ENCODE results near the gene TCEAL9.
A peak's percentile ranks its signal among the peaks of the same experiment; 100 is the strongest.
"Not testable (repeated sequence)": the region's sequence is repeated elsewhere in the genome, so short reads cannot be mapped to it uniquely, and the experiment has no call there.

TCEAL9 gene

GRCh38 chrX:103376118-103376978, 20.0 kb downstream of the TCEAL9 start, which contains the start of gene BEX3:
TSS of gene BEX3 (plus strand) at chrX:103376538. CDS start at chrX:103377522, 984 bp downstream.
- DNase-seq = peak; percentile 59

GRCh38 chrX:103376979-103377324, 20.6 kb downstream of the TCEAL9 start:
- DNase-seq = no peak

GRCh38 chrX:103378990-103379389, 22.7 kb downstream of the TCEAL9 start:
- DNase-seq = no peak

GRCh38 chrX:103382877-103383276, 26.6 kb downstream of the TCEAL9 start:
- DNase-seq = no peak

- DNase-seq = no peak
Observed at GRCh38 chrX:103384672-103385071, 28.4 kb downstream of the TCEAL9 start.

GRCh38 chrX:103385283-103385830, 29.1 kb downstream of the TCEAL9 start:
- not testable (repeated sequence) for DNase-seq

GRCh38 chrX:103386332-103386731, 30.0 kb downstream of the TCEAL9 start:
- no peak for DNase-seq

- no peak for DNase-seq
Observed at GRCh38 chrX:103393487-103393886, 37.2 kb downstream of the TCEAL9 start.

GRCh38 chrX:103396186-103396585, 39.9 kb downstream of the TCEAL9 start:
- no peak for DNase-seq

GRCh38 chrX:103396660-103397059, 40.4 kb downstream of the TCEAL9 start:
- DNase-seq = no peak

- no peak for DNase-seq
Observed at GRCh38 chrX:103397707-103398106, 41.4 kb downstream of the TCEAL9 start.

GRCh38 chrX:103398421-103398864, 42.1 kb downstream of the TCEAL9 start:
- DNase-seq = no peak

- no peak for DNase-seq
Observed at GRCh38 chrX:103399744-103400143, 43.4 kb downstream of the TCEAL9 start.

GRCh38 chrX:103400931-103401330, 44.6 kb downstream of the TCEAL9 start:
- no peak for DNase-seq

GRCh38 chrX:103404231-103405008, 48.1 kb downstream of the TCEAL9 start:
- DNase-seq = peak; percentile 64

- no peak for DNase-seq
Observed at GRCh38 chrX:103405009-103405333, 48.7 kb downstream of the TCEAL9 start.

GRCh38 chrX:103406256-103406655, 50.0 kb downstream of the TCEAL9 start:
- no peak for DNase-seq

- DNase-seq = no peak
Observed at GRCh38 chrX:103407776-103408175, 51.5 kb downstream of the TCEAL9 start.
